Loucy (cell line): ENCODE data around the gene CUEDC1.

Experiments
- H2AFZ ChIP-seq: fragments of 200-600 bp; sonication (generic); 2 replicates; pipeline ENCODE4 v1.6.0; 2016; ENCODE audit warnings: antibody characterized with exemption, mild to moderate bottlenecking, low read length, moderate library complexity
- H3F3A ChIP-seq: fragments of 200-600 bp; 2 replicates; pipeline ENCODE4 v1.6.0; 2016; ENCODE audit warnings: antibody characterized with exemption, low read depth, mild to moderate bottlenecking
- H3K27me3 ChIP-seq: fragments of 200-600 bp; sonication (generic); 2 replicates; pipeline ENCODE4 v1.6.1; 2014; ENCODE audit warnings: low read length, mild to moderate bottlenecking; ENCODE audit not compliant: insufficient read depth, poor library complexity, severe bottlenecking
- H3K36me3 ChIP-seq: fragments of 200-600 bp; sonication (generic); 2 replicates; pipeline ENCODE4 v1.6.1; 2016; ENCODE audit warnings: low read length; ENCODE audit not compliant: insufficient read depth
- H3K4me1 ChIP-seq: fragments of 200-600 bp; sonication (generic); 2 replicates; pipeline ENCODE4 v1.5.1; 2014; ENCODE audit warnings: low read length, mild to moderate bottlenecking; ENCODE audit not compliant: insufficient read depth, poor library complexity, severe bottlenecking
- H3K4me2 ChIP-seq: fragments of 200-600 bp; sonication (generic); 2 replicates; pipeline ENCODE4 v1.6.0; 2014; ENCODE audit warnings: antibody characterized with exemption, low read length, low read depth, mild to moderate bottlenecking; ENCODE audit not compliant: poor library complexity, severe bottlenecking
- H3K4me3 ChIP-seq: fragments of 200-600 bp; sonication (generic); 2 replicates; pipeline ENCODE4 v1.5.1; 2014; ENCODE audit warnings: low read length, mild to moderate bottlenecking, mixed read lengths; ENCODE audit not compliant: poor library complexity, severe bottlenecking
- H3K79me2 ChIP-seq: fragments of 200-600 bp; sonication (generic); 2 replicates; pipeline ENCODE4 v1.6.1; 2014; ENCODE audit warnings: low read length; ENCODE audit not compliant: insufficient read depth
- H3K9ac ChIP-seq: fragments of 200-600 bp; sonication (generic); 2 replicates; pipeline ENCODE4 v1.6.0; 2014; ENCODE audit warnings: mild to moderate bottlenecking, low read depth, low read length, moderate library complexity; ENCODE audit not compliant: poor library complexity, severe bottlenecking
- H3K9me2 ChIP-seq: fragments of 200-600 bp; sonication (generic); replicated peaks from 2 replicates; pipeline ENCODE4 v1.6.1; 2016; ENCODE audit warnings: low read depth, low read length, mixed read lengths
- H3K9me3 ChIP-seq: fragments of 200-600 bp; sonication (generic); 2 replicates; pipeline ENCODE4 v1.6.1; 2014; ENCODE audit warnings: mild to moderate bottlenecking, antibody characterized with exemption, low read length, low read depth; ENCODE audit not compliant: insufficient read depth
- H4K20me1 ChIP-seq: fragments of 200-600 bp; sonication (generic); 2 replicates; pipeline ENCODE4 v1.6.0; 2014; ENCODE audit warnings: antibody characterized with exemption, low read length, mild to moderate bottlenecking; ENCODE audit not compliant: insufficient read depth, poor library complexity, severe bottlenecking
- EZH2phosphoT487 ChIP-seq: fragments of 200-600 bp; IDR thresholded peaks from 2 replicates; pipeline ENCODE4 v1.6.1; 2018; ENCODE audit warnings: antibody characterized with exemption, mild to moderate bottlenecking, moderate library complexity, borderline replicate concordance
- TF ChIP-seq, protein P1 (sequence below): fragments of 200-600 bp; sonication (generic); conservative IDR thresholded peaks from 2 replicates; pipeline ENCODE4 v1.5.1; 2014; ENCODE audit warnings: mild to moderate bottlenecking, antibody characterized with exemption, low read length

The CUEDC1 gene

DNA sequence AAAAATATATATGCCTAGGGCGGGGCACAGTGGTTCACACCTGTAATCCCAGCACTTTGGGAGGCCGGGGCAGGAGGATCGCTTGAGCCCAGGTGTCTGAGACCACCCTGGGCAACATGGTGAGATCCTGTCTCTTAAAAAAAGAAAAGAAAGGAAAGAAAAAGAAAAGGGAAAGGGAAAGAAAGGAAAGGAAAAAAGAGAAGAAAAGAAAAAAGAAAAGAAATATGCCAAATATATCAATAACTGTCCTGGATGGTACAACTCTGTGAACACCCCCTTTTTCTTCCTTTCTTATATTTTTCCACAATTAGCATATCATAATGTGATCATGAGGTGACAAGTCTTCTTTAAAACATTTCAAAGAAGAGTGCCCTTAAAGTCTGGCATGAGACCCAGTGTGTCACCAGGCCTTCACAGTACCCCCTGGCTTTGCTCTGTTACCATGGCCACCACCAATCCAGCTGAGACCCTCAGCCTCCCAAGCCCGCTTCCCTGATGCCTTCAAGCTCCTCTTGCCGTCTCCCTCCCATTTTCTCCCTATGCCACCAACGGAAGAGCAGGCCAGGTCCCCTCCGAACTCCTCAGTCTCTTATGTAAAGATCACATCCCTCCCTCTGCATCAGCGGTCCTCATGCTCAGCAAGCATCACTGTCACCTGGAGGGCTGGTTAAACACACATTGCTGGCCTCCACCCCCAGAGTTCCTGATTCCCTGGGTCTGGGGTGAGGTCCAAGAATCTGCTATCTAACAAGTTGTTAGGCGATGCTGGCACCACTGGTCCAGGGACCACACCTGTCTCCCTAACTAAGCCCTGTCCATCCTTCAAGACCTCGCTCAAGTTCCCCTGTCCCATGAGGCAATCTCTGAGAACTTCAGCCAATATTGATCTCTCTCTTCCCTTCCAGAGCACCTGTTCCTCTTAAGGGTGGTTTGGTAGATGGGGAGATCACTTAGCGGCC lies 44.5 kb downstream of the CUEDC1 start:
- Histone ChIP-seq H3F3A (no peaks in the 10 kb centered on the region), H4K20me1 (no peaks in the 10 kb centered on the region), H3K4me1 (peaks cover 28% of the 10 kb centered on the region), H2AFZ (no peak overlapping the region), H3K4me3 (no peak overlapping the region), H3K4me2 (no peak overlapping the region), H3K9me3 (no peaks in the 10 kb centered on the region), H3K79me2 (no peaks in the 10 kb centered on the region), H3K9ac (no peak overlapping the region), H3K9me2 (no peaks in the 10 kb centered on the region), H3K36me3 (no peaks in the 10 kb centered on the region), H3K27me3 (no peaks in the 10 kb centered on the region)
- no peak for TF ChIP-seq EZH2phosphoT487
- TF ChIP-seq, protein P1, sequence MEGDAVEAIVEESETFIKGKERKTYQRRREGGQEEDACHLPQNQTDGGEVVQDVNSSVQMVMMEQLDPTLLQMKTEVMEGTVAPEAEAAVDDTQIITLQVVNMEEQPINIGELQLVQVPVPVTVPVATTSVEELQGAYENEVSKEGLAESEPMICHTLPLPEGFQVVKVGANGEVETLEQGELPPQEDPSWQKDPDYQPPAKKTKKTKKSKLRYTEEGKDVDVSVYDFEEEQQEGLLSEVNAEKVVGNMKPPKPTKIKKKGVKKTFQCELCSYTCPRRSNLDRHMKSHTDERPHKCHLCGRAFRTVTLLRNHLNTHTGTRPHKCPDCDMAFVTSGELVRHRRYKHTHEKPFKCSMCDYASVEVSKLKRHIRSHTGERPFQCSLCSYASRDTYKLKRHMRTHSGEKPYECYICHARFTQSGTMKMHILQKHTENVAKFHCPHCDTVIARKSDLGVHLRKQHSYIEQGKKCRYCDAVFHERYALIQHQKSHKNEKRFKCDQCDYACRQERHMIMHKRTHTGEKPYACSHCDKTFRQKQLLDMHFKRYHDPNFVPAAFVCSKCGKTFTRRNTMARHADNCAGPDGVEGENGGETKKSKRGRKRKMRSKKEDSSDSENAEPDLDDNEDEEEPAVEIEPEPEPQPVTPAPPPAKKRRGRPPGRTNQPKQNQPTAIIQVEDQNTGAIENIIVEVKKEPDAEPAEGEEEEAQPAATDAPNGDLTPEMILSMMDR, result no peak

DNA sequence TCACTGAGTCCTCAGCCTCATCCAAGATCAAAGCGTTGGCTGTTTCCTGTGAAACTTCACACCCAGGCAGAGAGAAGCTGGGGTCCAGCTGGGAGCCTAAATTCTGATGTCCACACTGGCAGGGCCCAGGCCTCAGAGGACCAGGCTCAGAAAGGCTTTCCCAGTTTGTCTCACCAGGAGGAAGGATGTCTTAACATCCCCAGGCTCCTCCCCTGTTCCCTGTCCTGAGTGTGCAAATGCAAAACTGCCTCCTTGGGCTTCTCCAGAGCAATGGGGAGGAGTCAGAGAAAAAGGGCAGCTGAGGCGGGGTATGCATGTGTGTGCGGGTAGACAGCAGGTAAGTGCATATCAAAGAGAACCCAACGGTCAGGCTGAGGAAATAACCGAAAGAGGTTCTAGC lies 45.7 kb downstream of the CUEDC1 start:
- Histone ChIP-seq H3K36me3 (no peaks in the 10 kb centered on the region), H4K20me1 (no peaks in the 10 kb centered on the region)

DNA sequence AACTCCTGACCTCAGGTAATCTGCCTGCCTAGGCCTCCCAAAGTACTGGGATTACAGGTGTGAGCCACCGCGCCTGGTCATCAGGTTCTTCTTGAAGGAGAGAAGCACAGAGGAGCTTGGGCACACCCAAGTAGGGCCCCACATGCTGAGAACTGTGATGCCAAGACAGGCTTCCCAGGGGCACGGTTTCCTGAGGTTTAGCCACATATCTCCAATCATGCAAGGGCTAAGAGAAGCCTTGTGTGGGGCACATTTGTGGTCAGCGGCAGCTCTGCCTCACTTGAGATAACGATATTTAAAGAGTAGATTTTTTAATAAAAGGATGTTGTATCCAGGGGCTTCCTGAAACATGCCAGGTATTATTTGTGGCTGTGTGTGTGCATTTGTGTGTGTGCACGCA lies 46.9 kb downstream of the CUEDC1 start:
- TF ChIP-seq, protein P1, result no peak
- TF ChIP-seq EZH2phosphoT487, result no peak
- Histone ChIP-seq H3K79me2 (no peaks in the 10 kb centered on the region), H3K4me3 (no peak overlapping the region), H2AFZ (no peak overlapping the region), H3K4me1 (peaks cover 52% of the 10 kb centered on the region), H3F3A (no peaks in the 10 kb centered on the region), H3K27me3 (no peaks in the 10 kb centered on the region), H3K9me3 (no peaks in the 10 kb centered on the region), H4K20me1 (no peaks in the 10 kb centered on the region), H3K9ac (no peak overlapping the region), H3K36me3 (no peaks in the 10 kb centered on the region), H3K4me2 (peak overlapping the region; percentile 36), H3K9me2 (no peaks in the 10 kb centered on the region)

More for the DNA sequence above, 45.7 kb downstream of the CUEDC1 start:
- TF ChIP-seq, protein P1, result no peak
- no peak for TF ChIP-seq EZH2phosphoT487
- no peaks in the 10 kb centered on the region for H3K9me3 ChIP-seq
- no peak overlapping the region for H3K4me3 ChIP-seq
- H3F3A ChIP-seq, result no peaks in the 10 kb centered on the region
- peak overlapping the region; percentile 9 for H3K4me2 ChIP-seq
- no peak overlapping the region for H3K9ac ChIP-seq
- H3K4me1 ChIP-seq, result peaks cover 40% of the 10 kb centered on the region
- no peaks in the 10 kb centered on the region for H3K79me2 ChIP-seq
- no peaks in the 10 kb centered on the region for H3K27me3 ChIP-seq
- no peak overlapping the region for H2AFZ ChIP-seq
- no peaks in the 10 kb centered on the region for H3K9me2 ChIP-seq
